Measurements from ENCODE around the gene ADA.

Gene ADA

DNA sequence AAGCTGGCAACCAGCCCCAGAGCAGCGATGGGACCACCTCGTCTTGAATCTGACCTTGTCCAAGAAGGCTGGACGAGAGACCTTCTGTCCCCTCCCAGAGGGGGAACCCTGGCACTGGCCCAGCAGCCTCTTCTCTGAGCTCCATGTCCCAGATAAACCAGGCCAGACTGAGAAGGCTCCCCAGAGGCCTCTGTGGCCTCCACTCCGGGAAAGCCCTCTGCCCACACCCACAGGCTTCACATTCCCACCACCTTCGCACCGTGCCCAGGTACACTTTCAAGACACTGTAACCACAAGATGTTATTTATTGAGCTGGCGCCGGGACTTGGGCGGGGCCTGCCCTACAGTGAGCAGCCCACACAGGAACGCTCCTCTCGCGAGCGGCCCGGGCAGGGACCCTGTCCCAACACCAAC, 33.2 kb downstream of the ADA start:
- DNase-seq (ENCODE audit: low read depth), result no peak
- H3K4me3 ChIP-seq (ENCODE audit: low read depth, low read length), result no peak overlapping the region
- no peak for TF ChIP-seq CTCF (IDR thresholded peaks at IDR 0.05; ENCODE audit: insufficient read depth, low read depth, low read length, missing control alignments)

- H3K4me3 ChIP-seq (ENCODE audit: low read depth, low read length), result no peak overlapping the region
- no peak for DNase-seq (ENCODE audit: low read depth)
- TF ChIP-seq CTCF (IDR thresholded peaks at IDR 0.05; ENCODE audit: insufficient read depth, low read depth, low read length, missing control alignments), result no peak
Observed at GRCh38 chr20:44616604-44616964, 34.9 kb downstream of the ADA start.

DNA sequence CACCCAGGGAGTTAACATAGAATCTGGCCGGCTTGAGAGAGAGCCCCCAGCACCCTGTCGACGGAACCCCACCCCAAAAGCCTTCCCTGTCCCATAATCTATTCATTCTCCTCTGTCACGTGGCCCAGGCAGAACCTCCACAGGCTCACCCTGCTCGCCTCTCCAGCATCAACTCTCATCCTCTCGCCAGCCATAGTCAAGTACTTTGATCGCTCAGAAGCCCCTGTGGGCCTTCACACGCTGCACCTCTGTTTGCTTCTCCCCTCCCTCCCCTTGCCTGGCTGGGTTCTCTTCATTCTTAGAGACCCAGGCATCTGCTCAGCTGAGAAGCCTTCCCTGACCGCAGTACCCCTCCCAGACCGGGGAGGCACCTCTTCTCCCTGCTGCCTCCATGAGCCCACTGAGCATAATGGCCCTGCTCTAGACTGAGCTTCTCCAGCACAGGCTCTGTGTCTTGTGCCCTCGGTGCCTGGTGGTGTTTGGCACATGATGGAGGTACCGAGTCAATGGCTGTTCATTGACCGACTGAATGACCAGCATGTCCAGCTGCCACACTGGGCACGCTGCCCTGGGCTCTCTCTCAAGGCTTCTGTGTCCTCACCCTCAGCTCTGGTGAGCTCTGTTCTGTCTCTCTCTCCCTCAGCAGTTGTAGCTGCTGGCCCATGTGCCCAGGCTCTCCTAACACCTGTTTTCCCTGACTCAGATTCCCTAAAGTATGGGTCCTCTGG, 35.5 kb downstream of the ADA start:
- no peak overlapping the region for H3K4me3 ChIP-seq (ENCODE audit: low read depth, low read length)
- TF ChIP-seq CTCF (IDR thresholded peaks at IDR 0.05; ENCODE audit: insufficient read depth, low read depth, low read length, missing control alignments), result no peak
- no peak for DNase-seq (ENCODE audit: low read depth)

DNA sequence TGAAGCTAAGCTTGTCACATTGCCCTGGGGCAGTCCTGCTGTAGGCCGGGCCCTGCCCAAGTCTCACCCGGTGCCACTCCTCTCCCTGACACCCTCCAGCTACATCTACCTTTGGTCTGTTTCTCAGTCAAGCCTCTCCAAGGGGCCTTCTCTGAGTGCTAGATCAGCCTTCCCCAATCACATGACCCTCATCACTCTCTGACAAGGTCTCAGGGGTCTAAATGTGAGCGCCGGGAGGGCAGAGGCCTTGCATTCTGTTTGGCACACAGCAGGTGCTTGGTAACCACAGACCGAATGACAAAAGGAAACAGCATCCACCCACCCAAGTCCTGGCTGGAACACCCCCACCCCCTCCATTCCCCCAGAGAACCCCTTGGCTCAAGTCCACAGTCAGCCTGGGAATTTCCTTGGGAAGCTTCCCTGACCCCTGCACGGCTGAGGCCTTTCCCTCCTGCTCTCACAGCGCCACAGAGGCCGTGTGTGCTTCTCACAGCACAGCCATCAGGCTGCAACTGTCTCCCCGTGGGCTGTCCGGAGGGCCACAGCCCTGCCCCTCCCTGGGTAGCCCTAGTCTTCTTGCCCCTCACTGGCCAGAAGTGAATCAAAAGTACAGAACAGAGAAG, 36.2 kb downstream of the ADA start:
- H3K4me3 ChIP-seq (ENCODE audit: low read depth, low read length), result no peak overlapping the region
- peak; percentile 20 for DNase-seq (ENCODE audit: low read depth)
- no peak for TF ChIP-seq CTCF (IDR thresholded peaks at IDR 0.05; ENCODE audit: insufficient read depth, low read depth, low read length, missing control alignments)

DNA sequence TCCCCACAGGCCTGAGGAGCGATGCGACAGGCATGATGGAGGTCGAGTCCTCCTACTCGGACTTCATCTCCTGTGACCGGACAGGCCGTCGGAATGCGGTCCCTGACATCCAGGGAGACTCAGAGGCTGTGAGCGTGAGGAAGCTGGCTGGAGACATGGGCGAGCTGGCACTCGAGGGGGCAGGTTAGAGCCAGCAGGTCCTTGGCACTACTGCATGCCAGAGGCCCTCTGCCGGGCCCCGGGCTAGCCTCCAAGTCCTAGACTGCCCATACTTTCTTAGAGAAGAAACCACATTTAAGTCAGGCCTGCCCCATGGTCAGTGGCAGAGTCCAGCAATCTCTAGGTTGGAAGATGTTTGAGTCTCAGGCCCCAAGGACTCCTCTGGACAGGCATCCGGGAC, 37.0 kb downstream of the ADA start:
- DNase-seq (ENCODE audit: low read depth), result no peak
- TF ChIP-seq CTCF (IDR thresholded peaks at IDR 0.05; ENCODE audit: insufficient read depth, low read depth, low read length, missing control alignments), result no peak
- no peak overlapping the region for H3K4me3 ChIP-seq (ENCODE audit: low read depth, low read length)

GRCh38 chr20:44613575-44613974, 37.9 kb downstream of the ADA start:
- no peak for TF ChIP-seq CTCF (IDR thresholded peaks at IDR 0.05; ENCODE audit: insufficient read depth, low read depth, low read length, missing control alignments)
- H3K4me3 ChIP-seq (ENCODE audit: low read depth, low read length), result no peak overlapping the region
- DNase-seq (ENCODE audit: low read depth), result no peak

Measured in GM12865 (cell line).